GM23338 (cell line): ENCODE data around the gene CKB. TPM values are rescaled to one million over a fixed set of nuclear protein-coding genes. Genes with fewer than 3 reads are reported as not detected.

Source experiments
- ATAC-seq: fragments of 200-7000 bp; cut with Tn5 transposase; 3 replicates; pipeline ENCODE4 v1.9.1; 2020
- DNase-seq: peaks from one replicate; pipeline ENCODE4 v3.0.0-alpha.2; 2015; ENCODE audit warnings: low spot score
- H2AFZ ChIP-seq: fragments of 200-600 bp; sonication (generic); 2 replicates; pipeline ENCODE4 v1.8.0; 2016; ENCODE audit warnings: antibody characterized with exemption, mild to moderate bottlenecking, moderate library complexity
- H3F3A ChIP-seq: fragments of 200-600 bp; sonication (generic); replicated peaks from 2 replicates; pipeline ENCODE4 v1.8.0; 2017; ENCODE audit warnings: antibody characterized with exemption, mixed run types, low read depth
- H3K27ac ChIP-seq: fragments of 200-600 bp; sonication (generic); 2 replicates; pipeline ENCODE4 v1.6.1; 2016; ENCODE audit warnings: low read depth
- H3K27me3 ChIP-seq: fragments of 200-600 bp; sonication (generic); 2 replicates; pipeline ENCODE4 v1.8.0; 2016; ENCODE audit warnings: mild to moderate bottlenecking, mixed run types, moderate library complexity; ENCODE audit not compliant: insufficient read depth
- H3K36me3 ChIP-seq: fragments of 200-600 bp; sonication (generic); 2 replicates; pipeline ENCODE4 v1.8.0; 2016; ENCODE audit warnings: mild to moderate bottlenecking; ENCODE audit not compliant: insufficient read depth
- H3K4me1 ChIP-seq: fragments of 200-600 bp; sonication (generic); 2 replicates; pipeline ENCODE4 v1.8.0; 2016; ENCODE audit warnings: mild to moderate bottlenecking, moderate library complexity; ENCODE audit not compliant: insufficient read depth
- H3K4me2 ChIP-seq: fragments of 200-600 bp; sonication (generic); 2 replicates; pipeline ENCODE4 v1.7.1; 2017; ENCODE audit warnings: mixed run types
- H3K4me3 ChIP-seq: fragments of 200-600 bp; sonication (generic); 2 replicates; pipeline ENCODE4 v1.6.1; 2016; ENCODE audit warnings: mixed run types
- H3K79me2 ChIP-seq: fragments of 200-600 bp; sonication (generic); replicated peaks from 2 replicates; pipeline ENCODE4 v1.8.0; 2017; ENCODE audit warnings: mild to moderate bottlenecking; ENCODE audit not compliant: insufficient read depth
- H3K9me2 ChIP-seq: fragments of 200-600 bp; sonication (generic); 2 replicates; pipeline ENCODE4 v1.8.0; 2017; ENCODE audit not compliant: insufficient read depth
- H4K20me1 ChIP-seq: fragments of 200-600 bp; sonication (generic); replicated peaks from 2 replicates; pipeline ENCODE4 v1.8.0; 2017; ENCODE audit warnings: mild to moderate bottlenecking; ENCODE audit not compliant: insufficient read depth
- H3K27ac Mint-ChIP-seq: 2 replicates; pipeline ENCODE4 v1.8.0; 2020; ENCODE audit warnings: inconsistent platforms, mild to moderate bottlenecking, moderate library complexity, mixed read lengths
- H3K27me3 Mint-ChIP-seq: 3 replicates; pipeline ENCODE4 v1.8.0; 2022; ENCODE audit warnings: low read depth, mild to moderate bottlenecking, moderate library complexity, mixed read lengths, inconsistent platforms; ENCODE audit not compliant: insufficient read depth, poor library complexity
- H3K36me3 Mint-ChIP-seq: 3 replicates; pipeline ENCODE4 v1.8.0; 2021; ENCODE audit warnings: low read depth, mild to moderate bottlenecking, inconsistent platforms, moderate library complexity, mixed read lengths
- H3K4me1 Mint-ChIP-seq: 3 replicates; pipeline ENCODE4 v1.8.0; 2020; ENCODE audit warnings: mild to moderate bottlenecking, inconsistent platforms, mixed read lengths
- H3K4me3 Mint-ChIP-seq: 3 replicates; pipeline ENCODE4 v1.8.0; 2021; ENCODE audit warnings: moderate library complexity, mild to moderate bottlenecking, inconsistent platforms, mixed read lengths
- H3K9me3 Mint-ChIP-seq: 3 replicates; pipeline ENCODE4 v1.8.0; 2020; ENCODE audit warnings: moderate library complexity, mild to moderate bottlenecking, inconsistent platforms, mixed read lengths
- CREB1 ChIP-seq: fragments of 250-450 bp; sonication (Bioruptor Pico); IDR thresholded peaks from 2 replicates; pipeline ENCODE4 v1.5.0; 2020; ENCODE audit warnings: low read depth, mild to moderate bottlenecking, moderate library complexity
- EZH2 ChIP-seq: fragments of 200-600 bp; sonication (generic); IDR thresholded peaks from one replicate; pipeline ENCODE4 v1.8.0; 2017; ENCODE audit warnings: antibody characterized with exemption, mild to moderate bottlenecking, low read depth; ENCODE audit not compliant: unreplicated experiment
- EZH2phosphoT487 ChIP-seq: fragments of 200-600 bp; sonication (generic); IDR thresholded peaks from one replicate; pipeline ENCODE4 v1.8.1; 2018; ENCODE audit warnings: antibody characterized with exemption; ENCODE audit not compliant: unreplicated experiment
- JUNB ChIP-seq: IDR thresholded peaks from one replicate; pipeline ENCODE4 v1.6.1; 2016; ENCODE audit warnings: antibody characterized with exemption; ENCODE audit not compliant: unreplicated experiment
- POLR2AphosphoS5 ChIP-seq: IDR thresholded peaks from 2 replicates; pipeline ENCODE4 v1.6.1; 2016; ENCODE audit warnings: antibody characterized with exemption, low read depth
- STAT1 ChIP-seq: IDR thresholded peaks from one replicate; pipeline ENCODE4 v1.6.1; 2016; ENCODE audit warnings: antibody characterized with exemption; ENCODE audit not compliant: unreplicated experiment
- ZNF114 ChIP-seq: fragments of 250-450 bp; sonication (Bioruptor Pico); IDR thresholded peaks from 2 replicates; pipeline ENCODE4 v1.5.0; 2020; ENCODE audit warnings: mild to moderate bottlenecking, moderate library complexity
- ZNF331 ChIP-seq: fragments of 250-450 bp; sonication (Bioruptor Pico); IDR thresholded peaks from 2 replicates; pipeline ENCODE4 v1.5.0; 2020; ENCODE audit warnings: low read depth, mild to moderate bottlenecking, moderate library complexity
- polyA plus RNA-seq: library from polyadenylated mRNA; unstranded; fragments of >200 nt; fragmentation: Nextera tagmentation; extraction: Ambion mirVana; gene quantifications from 2 replicates; pipeline ENCODE4 v1.2.1, GENCODE V29; 2016
- total RNA-seq: library from RNA; depleted of rRNA; stranded (reverse); fragments of >200 nt; shearing (Covaris generic); gene quantifications from 2 replicates; pipeline ENCODE4 v1.2.3, GENCODE V29; 2014
- TF ChIP-seq, protein P1 (sequence below): IDR thresholded peaks from 2 replicates; pipeline ENCODE4 v1.6.1; 2016; ENCODE audit warnings: antibody characterized with exemption
- TF ChIP-seq, protein P2 (sequence below): fragments of 250-450 bp; sonication (Bioruptor Pico); IDR thresholded peaks from 2 replicates; pipeline ENCODE4 v1.5.0; 2020; ENCODE audit warnings: mild to moderate bottlenecking, moderate library complexity
- TF ChIP-seq, protein P3 (sequence below): IDR thresholded peaks from one replicate; pipeline ENCODE4 v1.6.1; 2018; ENCODE audit warnings: antibody characterized with exemption; ENCODE audit not compliant: unreplicated experiment
- TF ChIP-seq, protein P4 (sequence below), 2 experiments: fragments of 200-600 bp in 1 of 2; sonication (generic) in 1 of 2; conservative IDR thresholded peaks; 2 replicates each; pipeline versions ENCODE4 v1.5.1 to v1.6.1; 2016 to 2017; ENCODE audit warnings: antibody characterized with exemption in 2 of 2, low read depth in 2 of 2, mild to moderate bottlenecking in 2 of 2, moderate library complexity in 1 of 2

CKB gene
- total and polyA plus RNA-seq, 2 experiments from 2014 or later = 604 to 852 TPM

DNA sequence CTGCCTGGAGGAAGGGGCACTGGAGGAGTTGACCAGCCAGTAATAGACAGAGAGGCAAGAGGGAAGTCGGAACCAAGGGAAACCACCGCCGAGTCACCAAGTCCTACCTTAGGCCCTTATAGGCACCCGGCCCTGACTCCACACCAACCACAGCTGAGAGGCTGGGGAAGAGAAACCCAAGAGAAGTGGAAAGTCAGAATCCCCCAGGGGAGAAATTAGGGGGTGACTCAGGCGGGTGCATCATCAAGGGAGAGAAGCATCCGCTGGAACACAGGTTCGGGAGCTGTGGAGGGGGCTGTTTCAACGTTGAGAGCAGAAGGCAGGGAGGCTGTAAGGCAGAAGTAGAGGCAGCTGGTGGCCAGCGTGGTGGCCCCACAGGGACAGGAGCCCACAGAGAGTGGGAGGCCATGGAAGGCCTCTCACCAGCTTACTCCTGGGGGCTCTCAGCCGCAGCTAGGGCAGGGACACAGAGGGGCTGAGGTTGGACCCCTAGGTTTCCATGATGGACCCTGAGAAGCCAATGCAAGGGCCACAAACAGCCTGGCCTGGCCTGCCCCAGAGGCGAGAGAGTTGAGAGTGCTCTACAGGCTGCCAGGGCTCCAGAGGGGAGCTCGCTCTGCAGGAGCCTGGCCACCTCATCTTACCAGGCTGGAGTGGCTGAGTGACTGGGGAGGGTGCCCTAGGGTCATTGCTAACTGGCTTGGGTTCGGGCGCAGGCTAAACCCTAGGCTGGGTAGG lies 4.9 kb upstream of the CKB start (continued):
- TF ChIP-seq, protein P1, sequence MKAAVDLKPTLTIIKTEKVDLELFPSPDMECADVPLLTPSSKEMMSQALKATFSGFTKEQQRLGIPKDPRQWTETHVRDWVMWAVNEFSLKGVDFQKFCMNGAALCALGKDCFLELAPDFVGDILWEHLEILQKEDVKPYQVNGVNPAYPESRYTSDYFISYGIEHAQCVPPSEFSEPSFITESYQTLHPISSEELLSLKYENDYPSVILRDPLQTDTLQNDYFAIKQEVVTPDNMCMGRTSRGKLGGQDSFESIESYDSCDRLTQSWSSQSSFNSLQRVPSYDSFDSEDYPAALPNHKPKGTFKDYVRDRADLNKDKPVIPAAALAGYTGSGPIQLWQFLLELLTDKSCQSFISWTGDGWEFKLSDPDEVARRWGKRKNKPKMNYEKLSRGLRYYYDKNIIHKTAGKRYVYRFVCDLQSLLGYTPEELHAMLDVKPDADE = no peak
- no peak for TF ChIP-seq POLR2AphosphoS5
- no peak for TF ChIP-seq EZH2
- TF ChIP-seq ZNF114 (CRISPR knock-in tag) = no peak

DNA sequence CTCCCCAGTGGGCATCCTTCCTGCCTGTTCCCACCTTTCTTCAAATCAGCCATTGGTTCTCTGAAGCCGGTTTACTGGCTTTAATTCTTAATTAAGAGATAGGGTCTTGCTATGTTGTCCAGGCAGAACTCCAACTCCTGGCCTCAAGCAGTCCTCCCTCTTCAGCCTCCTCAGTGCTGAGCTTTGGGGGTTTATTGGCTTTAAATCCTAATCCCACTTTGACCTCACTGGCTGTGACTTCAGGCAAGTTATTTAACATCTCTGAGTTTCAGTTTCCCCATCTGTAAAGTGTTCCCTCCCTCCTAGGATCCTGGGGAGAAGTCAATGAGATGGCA lies 4.3 kb upstream of the CKB start:
- Histone ChIP-seq H3K4me2 (no peak overlapping the region), H3K36me3 (no peaks in the 10 kb centered on the region), H3F3A (peaks cover 9% of the 10 kb centered on the region; the same call in 1 of the 2 replicates), H3K4me3 (no peak overlapping the region), H3K4me1 (peaks cover 8% of the 10 kb centered on the region), H3K27me3 (peaks cover 22% of the 10 kb centered on the region), H3K79me2 (peaks cover 22% of the 10 kb centered on the region), H2AFZ (no peak overlapping the region), H3K9me2 (no peaks in the 10 kb centered on the region), H3K27ac (no peak overlapping the region), H4K20me1 (peaks cover 10% of the 10 kb centered on the region)
- Mint-ChIP-seq H3K4me3 (no peak overlapping the region; the same call in 2 of the 3 replicates), H3K4me1 (peaks cover 24% of the 10 kb centered on the region), H3K27me3 (peaks cover 34% of the 10 kb centered on the region), H3K9me3 (peaks cover 4% of the 10 kb centered on the region; the same call in 2 of the 3 replicates), H3K27ac (no peak overlapping the region), H3K36me3 (peaks cover 4% of the 10 kb centered on the region; the same call in 1 of the 3 replicates)
- DNase-seq (no peak), ATAC-seq (no peak)
- TF ChIP-seq EZH2phosphoT487 (no peak), EZH2 (no peak), STAT1 (no peak), JUNB (no peak), CREB1 (CRISPR knock-in tag) (no peak), POLR2AphosphoS5 (no peak), ZNF331 (CRISPR knock-in tag) (no peak), ZNF114 (CRISPR knock-in tag) (no peak)
- TF ChIP-seq, protein P2, sequence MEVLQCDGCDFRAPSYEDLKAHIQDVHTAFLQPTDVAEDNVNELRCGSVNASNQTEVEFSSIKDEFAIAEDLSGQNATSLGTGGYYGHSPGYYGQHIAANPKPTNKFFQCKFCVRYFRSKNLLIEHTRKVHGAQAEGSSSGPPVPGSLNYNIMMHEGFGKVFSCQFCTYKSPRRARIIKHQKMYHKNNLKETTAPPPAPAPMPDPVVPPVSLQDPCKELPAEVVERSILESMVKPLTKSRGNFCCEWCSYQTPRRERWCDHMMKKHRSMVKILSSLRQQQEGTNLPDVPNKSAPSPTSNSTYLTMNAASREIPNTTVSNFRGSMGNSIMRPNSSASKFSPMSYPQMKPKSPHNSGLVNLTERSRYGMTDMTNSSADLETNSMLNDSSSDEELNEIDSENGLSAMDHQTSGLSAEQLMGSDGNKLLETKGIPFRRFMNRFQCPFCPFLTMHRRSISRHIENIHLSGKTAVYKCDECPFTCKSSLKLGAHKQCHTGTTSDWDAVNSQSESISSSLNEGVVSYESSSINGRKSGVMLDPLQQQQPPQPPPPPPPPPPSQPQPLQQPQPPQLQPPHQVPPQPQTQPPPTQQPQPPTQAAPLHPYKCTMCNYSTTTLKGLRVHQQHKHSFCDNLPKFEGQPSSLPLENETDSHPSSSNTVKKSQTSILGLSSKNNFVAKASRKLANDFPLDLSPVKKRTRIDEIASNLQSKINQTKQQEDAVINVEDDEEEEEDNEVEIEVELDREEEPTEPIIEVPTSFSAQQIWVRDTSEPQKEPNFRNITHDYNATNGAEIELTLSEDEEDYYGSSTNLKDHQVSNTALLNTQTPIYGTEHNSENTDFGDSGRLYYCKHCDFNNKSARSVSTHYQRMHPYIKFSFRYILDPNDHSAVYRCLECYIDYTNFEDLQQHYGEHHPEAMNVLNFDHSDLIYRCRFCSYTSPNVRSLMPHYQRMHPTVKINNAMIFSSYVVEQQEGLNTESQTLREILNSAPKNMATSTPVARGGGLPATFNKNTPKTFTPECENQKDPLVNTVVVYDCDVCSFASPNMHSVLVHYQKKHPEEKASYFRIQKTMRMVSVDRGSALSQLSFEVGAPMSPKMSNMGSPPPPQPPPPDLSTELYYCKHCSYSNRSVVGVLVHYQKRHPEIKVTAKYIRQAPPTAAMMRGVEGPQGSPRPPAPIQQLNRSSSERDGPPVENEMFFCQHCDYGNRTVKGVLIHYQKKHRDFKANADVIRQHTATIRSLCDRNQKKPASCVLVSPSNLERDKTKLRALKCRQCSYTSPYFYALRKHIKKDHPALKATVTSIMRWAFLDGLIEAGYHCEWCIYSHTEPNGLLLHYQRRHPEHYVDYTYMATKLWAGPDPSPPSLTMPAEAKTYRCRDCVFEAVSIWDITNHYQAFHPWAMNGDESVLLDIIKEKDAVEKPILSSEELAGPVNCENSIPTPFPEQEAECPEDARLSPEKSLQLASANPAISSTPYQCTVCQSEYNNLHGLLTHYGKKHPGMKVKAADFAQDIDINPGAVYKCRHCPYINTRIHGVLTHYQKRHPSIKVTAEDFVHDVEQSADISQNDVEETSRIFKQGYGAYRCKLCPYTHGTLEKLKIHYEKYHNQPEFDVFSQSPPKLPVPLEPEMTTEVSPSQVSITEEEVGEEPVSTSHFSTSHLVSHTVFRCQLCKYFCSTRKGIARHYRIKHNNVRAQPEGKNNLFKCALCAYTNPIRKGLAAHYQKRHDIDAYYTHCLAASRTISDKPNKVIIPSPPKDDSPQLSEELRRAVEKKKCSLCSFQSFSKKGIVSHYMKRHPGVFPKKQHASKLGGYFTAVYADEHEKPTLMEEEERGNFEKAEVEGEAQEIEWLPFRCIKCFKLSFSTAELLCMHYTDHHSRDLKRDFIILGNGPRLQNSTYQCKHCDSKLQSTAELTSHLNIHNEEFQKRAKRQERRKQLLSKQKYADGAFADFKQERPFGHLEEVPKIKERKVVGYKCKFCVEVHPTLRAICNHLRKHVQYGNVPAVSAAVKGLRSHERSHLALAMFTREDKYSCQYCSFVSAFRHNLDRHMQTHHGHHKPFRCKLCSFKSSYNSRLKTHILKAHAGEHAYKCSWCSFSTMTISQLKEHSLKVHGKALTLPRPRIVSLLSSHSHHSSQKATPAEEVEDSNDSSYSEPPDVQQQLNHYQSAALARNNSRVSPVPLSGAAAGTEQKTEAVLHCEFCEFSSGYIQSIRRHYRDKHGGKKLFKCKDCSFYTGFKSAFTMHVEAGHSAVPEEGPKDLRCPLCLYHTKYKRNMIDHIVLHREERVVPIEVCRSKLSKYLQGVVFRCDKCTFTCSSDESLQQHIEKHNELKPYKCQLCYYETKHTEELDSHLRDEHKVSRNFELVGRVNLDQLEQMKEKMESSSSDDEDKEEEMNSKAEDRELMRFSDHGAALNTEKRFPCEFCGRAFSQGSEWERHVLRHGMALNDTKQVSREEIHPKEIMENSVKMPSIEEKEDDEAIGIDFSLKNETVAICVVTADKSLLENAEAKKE = no peak
- TF ChIP-seq, protein P3, sequence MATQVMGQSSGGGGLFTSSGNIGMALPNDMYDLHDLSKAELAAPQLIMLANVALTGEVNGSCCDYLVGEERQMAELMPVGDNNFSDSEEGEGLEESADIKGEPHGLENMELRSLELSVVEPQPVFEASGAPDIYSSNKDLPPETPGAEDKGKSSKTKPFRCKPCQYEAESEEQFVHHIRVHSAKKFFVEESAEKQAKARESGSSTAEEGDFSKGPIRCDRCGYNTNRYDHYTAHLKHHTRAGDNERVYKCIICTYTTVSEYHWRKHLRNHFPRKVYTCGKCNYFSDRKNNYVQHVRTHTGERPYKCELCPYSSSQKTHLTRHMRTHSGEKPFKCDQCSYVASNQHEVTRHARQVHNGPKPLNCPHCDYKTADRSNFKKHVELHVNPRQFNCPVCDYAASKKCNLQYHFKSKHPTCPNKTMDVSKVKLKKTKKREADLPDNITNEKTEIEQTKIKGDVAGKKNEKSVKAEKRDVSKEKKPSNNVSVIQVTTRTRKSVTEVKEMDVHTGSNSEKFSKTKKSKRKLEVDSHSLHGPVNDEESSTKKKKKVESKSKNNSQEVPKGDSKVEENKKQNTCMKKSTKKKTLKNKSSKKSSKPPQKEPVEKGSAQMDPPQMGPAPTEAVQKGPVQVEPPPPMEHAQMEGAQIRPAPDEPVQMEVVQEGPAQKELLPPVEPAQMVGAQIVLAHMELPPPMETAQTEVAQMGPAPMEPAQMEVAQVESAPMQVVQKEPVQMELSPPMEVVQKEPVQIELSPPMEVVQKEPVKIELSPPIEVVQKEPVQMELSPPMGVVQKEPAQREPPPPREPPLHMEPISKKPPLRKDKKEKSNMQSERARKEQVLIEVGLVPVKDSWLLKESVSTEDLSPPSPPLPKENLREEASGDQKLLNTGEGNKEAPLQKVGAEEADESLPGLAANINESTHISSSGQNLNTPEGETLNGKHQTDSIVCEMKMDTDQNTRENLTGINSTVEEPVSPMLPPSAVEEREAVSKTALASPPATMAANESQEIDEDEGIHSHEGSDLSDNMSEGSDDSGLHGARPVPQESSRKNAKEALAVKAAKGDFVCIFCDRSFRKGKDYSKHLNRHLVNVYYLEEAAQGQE = no peak
- TF ChIP-seq, protein P4, sequence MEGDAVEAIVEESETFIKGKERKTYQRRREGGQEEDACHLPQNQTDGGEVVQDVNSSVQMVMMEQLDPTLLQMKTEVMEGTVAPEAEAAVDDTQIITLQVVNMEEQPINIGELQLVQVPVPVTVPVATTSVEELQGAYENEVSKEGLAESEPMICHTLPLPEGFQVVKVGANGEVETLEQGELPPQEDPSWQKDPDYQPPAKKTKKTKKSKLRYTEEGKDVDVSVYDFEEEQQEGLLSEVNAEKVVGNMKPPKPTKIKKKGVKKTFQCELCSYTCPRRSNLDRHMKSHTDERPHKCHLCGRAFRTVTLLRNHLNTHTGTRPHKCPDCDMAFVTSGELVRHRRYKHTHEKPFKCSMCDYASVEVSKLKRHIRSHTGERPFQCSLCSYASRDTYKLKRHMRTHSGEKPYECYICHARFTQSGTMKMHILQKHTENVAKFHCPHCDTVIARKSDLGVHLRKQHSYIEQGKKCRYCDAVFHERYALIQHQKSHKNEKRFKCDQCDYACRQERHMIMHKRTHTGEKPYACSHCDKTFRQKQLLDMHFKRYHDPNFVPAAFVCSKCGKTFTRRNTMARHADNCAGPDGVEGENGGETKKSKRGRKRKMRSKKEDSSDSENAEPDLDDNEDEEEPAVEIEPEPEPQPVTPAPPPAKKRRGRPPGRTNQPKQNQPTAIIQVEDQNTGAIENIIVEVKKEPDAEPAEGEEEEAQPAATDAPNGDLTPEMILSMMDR (conservative IDR thresholded peaks at IDR 0.05; ENCODE audit: low read depth in 2 of 2) = no peak
